Heart left ventricle (tissue), 16 donors: ENCODE data around the gene SYCP3. TPM values are rescaled to one million over a fixed set of nuclear protein-coding genes. Genes with fewer than 3 reads are reported as not detected.

Source experiments
- ATAC-seq, 4 donors: fragments of 200-7000 bp; cut with Tn5 transposase; one replicate each; pipeline ENCODE4 v1.9.1; 2020 to 2022; ENCODE audit warnings: moderate library complexity in 4 of 4, mild to moderate bottlenecking in 3 of 4, moderate number of reproducible peaks in 1 of 4
- DNase-seq, 5 donors: peaks; one replicate each; pipeline ENCODE4 v3.0.0-alpha.2; 2020
- H3K27ac ChIP-seq, 12 donors: fragments of 200-600 bp; sonication (generic) in 4 of 12; one replicate each; pipeline versions ENCODE4 v1.5.0 to v1.8.0; 2016 to 2022; ENCODE audit warnings: mild to moderate bottlenecking in 2 of 12
- H3K27me3 ChIP-seq, 9 donors: fragments of 200-600 bp; sonication (generic) in 2 of 9; one replicate each; pipeline versions ENCODE4 v1.5.1 to v1.8.0; 2016 to 2022; ENCODE audit warnings: mild to moderate bottlenecking in 3 of 9
- H3K36me3 ChIP-seq, 9 donors: fragments of 200-600 bp; sonication (generic) in 2 of 9; one replicate each; pipeline versions ENCODE4 v1.5.0 to v1.8.0; 2018 to 2022; ENCODE audit warnings: mild to moderate bottlenecking in 2 of 9
- H3K4me1 ChIP-seq, 12 donors: fragments of 200-600 bp; sonication (generic) in 4 of 12; one replicate each; pipeline versions ENCODE4 v1.5.0 to v1.8.0; 2016 to 2022; ENCODE audit warnings: mild to moderate bottlenecking in 3 of 12
- H3K4me3 ChIP-seq, 12 donors: fragments of 200-600 bp; sonication (generic) in 4 of 12; one replicate each; pipeline versions ENCODE4 v1.5.0 to v1.8.0; 2017 to 2022; ENCODE audit warnings: mild to moderate bottlenecking in 9 of 12, moderate library complexity in 4 of 12
- H3K9me3 ChIP-seq, 12 donors: fragments of 200-600 bp; sonication (generic) in 4 of 12; one replicate each; pipeline versions ENCODE4 v1.5.0 to v1.8.0; 2016 to 2022; ENCODE audit warnings: mild to moderate bottlenecking in 1 of 12
- CTCF ChIP-seq, 12 donors: fragments of 200-600 bp; sonication (generic) in 4 of 12; IDR thresholded peaks; one replicate each; pipeline versions ENCODE4 v1.5.0 to v1.8.0; 2018 to 2022; ENCODE audit warnings: antibody characterized with exemption in 12 of 12, mild to moderate bottlenecking in 5 of 12
- POLR2A ChIP-seq, 2 donors: fragments of 450-650 bp; IDR thresholded peaks; one replicate each; pipeline ENCODE4 v1.6.1; 2017; ENCODE audit warnings: antibody characterized with exemption in 2 of 2, mild to moderate bottlenecking in 2 of 2, moderate library complexity in 2 of 2
- WGBS, 4 donors: extraction: QIAGEN DNeasy Blood & Tissue Kit in 2 of 4; methylation state at CpG; one replicate each; pipeline versions ENCODE4 v1.1.5 to v1.1.7; 2013 to 2018; 5-methylcytosine and 5-hydroxymethylcytosine counted together
- intact Hi-C, 10 donors: fragments of 100-400 bp; cut with DNase I; formaldehyde crosslinking; loops; one replicate each; pipeline versions ENCODE4 v1.11.1 to v1.14.2; 2022
- polyA plus RNA-seq, 2 donors: library from polyadenylated mRNA; stranded (reverse); fragments of 200-250 nt; gene quantifications; one replicate each; pipeline ENCODE4 v1.2.3, GENCODE V29; 2013
- total RNA-seq, 9 donors: library from RNA; depleted of rRNA in 2 of 9; stranded (reverse); fragments of >200 nt in 2 of 9; fragmentation: NEBNext Ultra II Directional in 3 of 9; extraction: Animal tissue kit (Norgen Biotek cat#: 25700) in 3 of 9; gene quantifications; one replicate each; pipeline versions ENCODE4 v1.1.0 to v1.2.4, GENCODE V29; 2016 to 2023
- donor health status: ischemic (EF 13 %, LVEDD 7.1; RV severe dilation, severe dysfunction).
- donor health status: healthy with polysubstance abuse.
- donor health status: DM: no; HTN: yes; CAD: no.
- donor health status: DM: no; HTN: no; CAD: no.
- donor health status: ischemic (EF 25% LVEDD 6.9; RV normal size, moderate dysfunction).
- donor health status: ischemic (EF 25% LVEDD 5.7; RV mildly dilated, moderate dysfunction).
- donor health status: healthy.
- donor health status: DM: yes; HTN: yes; CAD: no.
- donor health status: ischemic (EF 35%, LVEDD 5.7; RV mildly dilated, moderate dysfunction).
- donor health status: nonischemic (EF 11% LVEDD 7.7; RV severe dilation, severe dysfunction).
- donor health status: DM: yes; HTN: yes; CAD: no.
- donor health status: PGD.
- donor health status: ischemic (EF 29% LVEDD 5.4; RV normal size, mild dysfunction).
- donor health status: nonischemic (EF 23%, LVEDD 6.1; RV moderate dilation, normal function).

SYCP3 gene
- total and polyA plus RNA-seq, 11 donors = 0.04 TPM; not detected in 10

- Histone ChIP-seq H3K27ac (no peak overlapping the region), H3K4me1 (peaks cover 0 to 53% (median 1%) of the 10 kb centered on the region in 12 donors), H3K27me3 (no peaks in the 10 kb centered on the region), H3K4me3 (no peak overlapping the region), H3K9me3 (no peaks in the 10 kb centered on the region), H3K36me3 (peaks cover 0 to 62% (median 21%) of the 10 kb centered on the region in 9 donors)
- DNase-seq = no peak
- ATAC-seq = no peak
- WGBS, 4 donors = 61 to 70% (median 66%) methylated on average over 2 of the region's 2 CpGs
- intact Hi-C loops = loop anchor here in 5 of 10 donors (2.0 to 10.0 kb wide), 5 partner anchors 55 to 371 kb away; partner anchors contain the start of genes GNPTAB (in 2 of the 5) and ARL1 (in 1 of the 5)
- TF ChIP-seq CTCF (IDR thresholded peaks at IDR 0.05) = no peak
- TF ChIP-seq POLR2A (IDR thresholded peaks at IDR 0.05) = no peak
Observed at GRCh38 chr12:101775816-101776215, 36.6 kb upstream of the SYCP3 start.

DNA sequence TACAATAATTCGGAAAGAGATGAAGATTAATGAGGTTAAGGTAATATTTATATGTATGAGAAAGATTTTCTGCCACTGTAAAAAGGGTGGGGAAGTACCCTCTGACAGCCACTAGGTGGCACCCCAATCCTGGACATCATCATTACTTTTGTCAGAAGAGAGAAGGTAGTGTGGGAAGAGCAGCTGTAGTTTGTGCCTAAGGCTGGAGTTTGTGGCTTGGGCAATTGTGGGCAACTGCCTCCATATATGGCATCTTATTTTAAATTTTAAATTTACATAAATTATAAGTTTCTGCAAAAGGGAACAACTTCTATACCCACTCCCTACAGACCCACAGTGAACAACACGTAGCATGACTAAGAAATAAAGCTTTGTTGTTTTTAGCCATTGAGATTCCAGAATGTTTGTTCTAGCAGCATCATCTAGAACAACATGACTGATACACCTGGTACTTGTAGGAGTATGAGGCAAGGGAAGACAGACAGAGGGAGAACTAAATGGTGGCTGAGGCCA, 34.4 kb upstream of the SYCP3 start:
- intact Hi-C loops = loop anchor here in 9 of 10 donors (2.0 to 10.0 kb wide), 6 partner anchors 57 to 369 kb away; partner anchors contain the start of genes GNPTAB (in 6 of the 9) and ARL1 (in 1 of the 9)
- peak in 3 of 4 donors; percentile 69 to 77 (median 74) for ATAC-seq
- no peaks in the 10 kb centered on the region for H3K27me3 ChIP-seq
- no peak overlapping the region for H3K4me3 ChIP-seq
- 51 to 56% (median 55%) methylated on average over 2 of the region's 2 CpGs for WGBS, 4 donors
- DNase-seq = peak in 4 of 5 donors; percentile 41 to 63 (median 50)
- TF ChIP-seq CTCF (IDR thresholded peaks at IDR 0.05) (peak in 11 of 12 donors; percentile 89 to 99 (median 95)), POLR2A (IDR thresholded peaks at IDR 0.05) (no peak)
- peaks cover 0 to 44% (median 1%) of the 10 kb centered on the region in 12 donors for H3K4me1 ChIP-seq
- peaks cover 0 to 63% (median 31%) of the 10 kb centered on the region in 9 donors for H3K36me3 ChIP-seq
- H3K27ac ChIP-seq = no peak overlapping the region
- H3K9me3 ChIP-seq = no peaks in the 10 kb centered on the region

DNA sequence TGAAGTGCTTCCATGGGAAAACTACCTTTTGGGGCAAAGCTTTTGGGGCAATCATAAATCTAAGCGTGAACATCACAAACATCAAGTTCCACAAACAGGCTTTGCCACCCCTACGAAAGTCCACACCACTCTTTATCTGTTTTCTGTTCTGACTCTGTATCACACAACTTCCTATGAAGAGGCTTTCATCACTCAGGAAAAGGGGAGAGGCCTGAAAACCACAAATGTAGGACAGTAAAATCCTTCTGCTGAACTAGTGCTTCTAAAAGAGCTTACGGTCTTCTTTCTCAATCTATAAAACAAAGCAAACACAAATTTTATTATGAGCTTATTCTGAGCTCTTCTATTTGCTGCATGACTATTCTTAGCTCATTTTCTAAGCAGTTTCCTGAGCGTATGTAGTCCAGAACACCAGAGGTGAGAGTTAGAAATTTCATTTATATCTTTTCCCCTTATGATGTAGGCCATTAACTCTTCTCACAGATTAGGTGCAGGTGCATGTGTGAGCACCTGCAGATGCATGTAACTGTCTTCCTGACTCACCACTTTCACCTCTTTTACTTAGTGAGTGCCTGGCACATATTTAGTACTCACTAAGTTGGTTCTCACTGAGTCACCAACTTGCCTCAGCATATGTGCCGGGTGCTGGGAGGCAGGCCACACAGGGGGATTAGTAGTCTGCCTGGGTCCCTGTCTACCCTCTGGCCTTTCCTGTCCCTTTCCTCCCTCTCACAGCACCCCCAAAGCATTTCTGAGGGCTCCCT, 32.9 kb upstream of the SYCP3 start:
- no peaks in the 10 kb centered on the region for H3K27me3 ChIP-seq
- 69 to 79% (median 77%) methylated on average over 5 of the region's 5 CpGs for WGBS, 4 donors
- ATAC-seq = peak in 1 of 4 donors; percentile 30
- peaks cover 0 to 65% (median 36%) of the 10 kb centered on the region in 9 donors for H3K36me3 ChIP-seq
- H3K4me1 ChIP-seq = peaks cover 0 to 30% (median 0%) of the 10 kb centered on the region in 12 donors
- TF ChIP-seq CTCF (IDR thresholded peaks at IDR 0.05) = no peak
- no peak for TF ChIP-seq POLR2A (IDR thresholded peaks at IDR 0.05)
- no peak overlapping the region for H3K4me3 ChIP-seq
- H3K27ac ChIP-seq = peak overlapping the region in 1 of 12 donors; percentile 68
- intact Hi-C loops = loop anchor here in 7 of 10 donors (2.0 to 10.0 kb wide), 5 partner anchors 59 to 367 kb away; partner anchors contain the start of genes GNPTAB (in 4 of the 7) and ARL1 (in 1 of the 7)
- H3K9me3 ChIP-seq = no peaks in the 10 kb centered on the region
- no peak for DNase-seq

GRCh38 chr12:101769865-101770264, 30.6 kb upstream of the SYCP3 start:
- no peak for ATAC-seq
- Histone ChIP-seq H3K36me3 (peaks cover 0 to 71% (median 52%) of the 10 kb centered on the region in 9 donors), H3K27me3 (no peaks in the 10 kb centered on the region), H3K27ac (no peak overlapping the region), H3K9me3 (no peaks in the 10 kb centered on the region), H3K4me1 (peaks cover 0 to 22% (median 0%) of the 10 kb centered on the region in 12 donors), H3K4me3 (no peak overlapping the region)
- 89 to 96% (median 94%) methylated on average over 5 of the region's 5 CpGs for WGBS, 4 donors
- intact Hi-C loops = loop anchor here in 4 of 10 donors (5.0 to 10.0 kb wide), 3 partner anchors 67 to 365 kb away; partner anchors contain the start of gene ARL1 (in 1 of the 4)
- no peak for TF ChIP-seq CTCF (IDR thresholded peaks at IDR 0.05)
- no peak for TF ChIP-seq POLR2A (IDR thresholded peaks at IDR 0.05)
- DNase-seq = no peak
